Stimulated activated naive B cell treated with anti-CD40 and anti-IgM and Interleukin-4, amounts not matched to agents 10 μg/mL and 1 μg/mL and 100 μg/mL, for 72 hours (primary cell): Measurements from ENCODE around the gene AP3D1.

Source experiments
- ATAC-seq, 2 donors: fragments of 150-1000 bp; cut with Tn5 transposase; replicated peaks; 2 replicates each; pipeline ENCODE4 v1.10.0; 2021; ENCODE audit warnings: moderate library complexity in 1 of 2
- DNase-seq: peaks from one replicate; pipeline ENCODE4 v3.0.0; 2021
- H3K27ac Mint-ChIP-seq: one replicate; pipeline ENCODE4 v1.8.0; 2022; ENCODE audit warnings: mild to moderate bottlenecking, mixed read lengths
- H3K27me3 Mint-ChIP-seq, 2 donors: one replicate each; pipeline ENCODE4 v1.8.0; 2022; ENCODE audit warnings: mixed read lengths in 2 of 2
- H3K36me3 Mint-ChIP-seq, 2 donors: one replicate each; pipeline ENCODE4 v1.8.0; 2022; ENCODE audit warnings: mixed read lengths in 2 of 2, mild to moderate bottlenecking in 1 of 2
- H3K4me1 Mint-ChIP-seq, 2 donors: one replicate each; pipeline ENCODE4 v1.8.0; 2022; ENCODE audit warnings: mixed read lengths in 2 of 2, mild to moderate bottlenecking in 1 of 2
- H3K4me3 Mint-ChIP-seq, 2 donors: one replicate each; pipeline ENCODE4 v1.8.0; 2022; ENCODE audit warnings: mild to moderate bottlenecking in 2 of 2, mixed read lengths in 2 of 2, moderate library complexity in 1 of 2
- H3K9me3 Mint-ChIP-seq, 2 donors: one replicate each; pipeline ENCODE4 v1.8.0; 2022; ENCODE audit warnings: mixed read lengths in 2 of 2, mild to moderate bottlenecking in 1 of 2

Gene AP3D1

GRCh38 chr19:2079865-2080301 lies 71.5 kb downstream of the AP3D1 start:
- Mint-ChIP-seq H3K4me1 (peaks cover 41 to 69% of the 10 kb centered on the region in 2 donors), H3K4me3 (peak overlapping the region; percentile 72), H3K27ac (peak overlapping the region; percentile 89), H3K9me3 (no peaks in the 10 kb centered on the region), H3K36me3 (peaks cover 78 to 79% of the 10 kb centered on the region in 2 donors), H3K27me3 (no peaks in the 10 kb centered on the region)
- DNase-seq: no peak
- no peak for ATAC-seq

- peaks cover 75 to 79% of the 10 kb centered on the region in 2 donors for H3K36me3 Mint-ChIP-seq
- peak overlapping the region; percentile 89 for H3K27ac Mint-ChIP-seq
- DNase-seq (no peak), ATAC-seq (no peak)
- no peaks in the 10 kb centered on the region for H3K27me3 Mint-ChIP-seq
- H3K4me3 Mint-ChIP-seq: peak overlapping the region; percentile 72
- peaks cover 45 to 69% of the 10 kb centered on the region in 2 donors for H3K4me1 Mint-ChIP-seq
- H3K9me3 Mint-ChIP-seq: no peaks in the 10 kb centered on the region
Observed at GRCh38 chr19:2079076-2079864, 72.1 kb downstream of the AP3D1 start.

DNA sequence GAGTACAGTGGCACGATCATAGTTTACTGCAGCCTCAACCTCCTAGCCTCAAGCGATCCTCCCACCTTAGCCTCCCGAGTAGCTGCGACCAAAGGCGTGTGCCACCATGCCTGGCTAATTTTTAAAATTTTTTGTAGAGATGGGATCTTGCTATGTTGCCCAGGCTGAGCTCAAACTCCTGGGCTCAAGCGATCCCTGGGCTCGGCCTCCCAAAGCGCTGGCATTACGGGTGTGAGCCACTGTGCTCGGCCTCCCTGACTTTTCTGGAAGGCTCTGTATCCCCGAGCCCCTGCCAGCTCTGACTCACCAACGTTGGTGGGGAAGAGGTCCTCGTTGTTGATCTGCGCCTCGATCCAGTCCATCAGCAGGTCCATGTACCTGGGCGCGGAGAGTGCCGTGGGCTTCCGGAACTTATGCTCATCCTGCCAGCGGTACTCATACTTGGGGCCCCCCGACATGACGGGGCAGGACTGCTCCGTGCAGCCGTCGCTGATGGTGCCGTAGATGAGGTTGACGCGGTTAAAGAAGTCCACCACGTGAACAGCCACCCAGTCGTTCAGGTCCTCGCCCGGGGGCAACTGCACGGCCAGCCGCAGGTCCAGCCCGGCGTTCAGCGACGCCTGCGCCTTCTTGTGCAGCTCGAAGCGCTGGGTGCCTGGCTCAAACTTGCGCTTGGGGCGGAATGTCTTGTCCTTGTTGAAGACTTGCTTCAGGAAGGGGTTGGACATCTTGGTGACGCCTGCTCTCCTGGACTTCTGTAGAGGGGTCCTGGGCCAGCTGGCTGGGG lies 73.3 kb downstream of the AP3D1 start:
- no peak overlapping the region for H3K4me3 Mint-ChIP-seq
- H3K4me1 Mint-ChIP-seq: peaks cover 39 to 68% of the 10 kb centered on the region in 2 donors
- H3K9me3 Mint-ChIP-seq: no peaks in the 10 kb centered on the region
- peaks cover 66 to 74% of the 10 kb centered on the region in 2 donors for H3K36me3 Mint-ChIP-seq
- no peak for ATAC-seq
- no peaks in the 10 kb centered on the region for H3K27me3 Mint-ChIP-seq
- peak overlapping the region; percentile 51 for H3K27ac Mint-ChIP-seq
- no peak for DNase-seq

DNA sequence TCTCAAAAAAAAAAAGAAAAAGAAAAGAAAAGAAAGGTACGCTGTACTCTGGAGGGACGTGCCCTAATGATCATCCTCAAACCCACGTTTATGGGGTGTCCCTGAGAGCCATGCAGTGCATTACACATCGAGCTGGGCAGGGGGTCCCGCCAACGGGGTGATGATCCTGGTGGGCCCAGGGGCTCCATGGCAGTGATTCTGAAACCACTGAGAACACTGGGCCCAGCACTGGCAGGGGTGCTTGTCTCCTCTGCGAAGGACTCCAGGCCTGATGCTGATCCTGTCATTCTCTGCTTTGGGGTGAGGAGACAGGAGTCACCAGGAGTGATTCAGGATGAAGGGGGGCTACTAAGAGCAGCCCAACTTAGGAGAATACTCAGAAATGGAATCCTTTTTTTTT lies 74.0 kb downstream of the AP3D1 start:
- ATAC-seq (no peak), DNase-seq (no peak)
- Mint-ChIP-seq H3K4me1 (peaks cover 36 to 68% of the 10 kb centered on the region in 2 donors), H3K4me3 (no peak overlapping the region), H3K36me3 (peaks cover 66 to 74% of the 10 kb centered on the region in 2 donors), H3K27me3 (no peaks in the 10 kb centered on the region), H3K27ac (peak overlapping the region; percentile 51), H3K9me3 (no peaks in the 10 kb centered on the region)

- H3K27me3 Mint-ChIP-seq: no peaks in the 10 kb centered on the region
- peak overlapping the region; percentile 47 for H3K27ac Mint-ChIP-seq
- peaks cover 69 to 72% of the 10 kb centered on the region in 2 donors for H3K36me3 Mint-ChIP-seq
- no peak for DNase-seq
- peaks cover 34 to 64% of the 10 kb centered on the region in 2 donors for H3K4me1 Mint-ChIP-seq
- no peaks in the 10 kb centered on the region for H3K9me3 Mint-ChIP-seq
- peak in 1 of 2 donors; percentile 24 for ATAC-seq
- H3K4me3 Mint-ChIP-seq: no peak overlapping the region
Observed at GRCh38 chr19:2076526-2076944, 74.8 kb downstream of the AP3D1 start.

GRCh38 chr19:2072757-2073551 lies 78.4 kb downstream of the AP3D1 start:
- DNase-seq (no peak), ATAC-seq (no peak)
- Mint-ChIP-seq H3K27me3 (no peaks in the 10 kb centered on the region), H3K4me3 (peak overlapping the region in 1 of 2 donors; percentile 13), H3K36me3 (peaks cover 49 to 66% of the 10 kb centered on the region in 2 donors), H3K27ac (peak overlapping the region; percentile 86), H3K4me1 (peaks cover 28 to 72% of the 10 kb centered on the region in 2 donors), H3K9me3 (no peaks in the 10 kb centered on the region)

DNA sequence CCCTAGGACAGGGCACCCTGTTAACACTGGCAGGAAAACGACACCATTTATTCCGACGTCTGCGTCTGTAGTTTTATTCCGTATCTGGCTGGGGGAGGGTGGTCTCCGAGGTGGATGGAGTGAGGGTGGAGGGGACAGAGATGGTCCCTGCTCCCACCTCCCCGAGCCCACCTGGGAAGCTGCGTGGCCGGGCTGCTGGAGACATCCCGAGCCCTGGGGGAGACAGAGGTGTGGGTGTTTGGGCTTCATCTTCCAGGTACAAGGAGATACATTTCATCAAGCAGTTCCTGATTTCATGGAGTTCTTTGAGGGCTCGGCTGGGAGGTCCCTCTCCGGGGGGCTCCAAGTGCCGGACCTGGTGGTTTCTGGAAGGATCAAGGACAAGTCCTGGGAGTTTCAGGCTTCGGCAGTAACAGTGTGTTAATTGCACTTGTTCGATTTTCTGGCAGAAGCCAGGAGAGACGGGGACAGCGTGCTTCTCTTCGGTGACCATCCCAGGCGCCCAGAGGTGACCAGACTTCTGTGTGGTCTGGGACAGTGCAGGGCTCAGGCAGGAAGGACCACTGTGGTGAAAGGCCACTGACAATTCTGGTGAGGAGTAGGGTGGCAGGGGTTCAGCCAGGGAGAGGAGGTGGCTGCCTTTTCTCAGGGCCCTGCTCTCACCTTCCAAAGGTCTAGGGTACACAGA lies 80.2 kb downstream of the AP3D1 start:
- peak overlapping the region in 1 of 2 donors; percentile 50 for H3K4me3 Mint-ChIP-seq
- no peaks in the 10 kb centered on the region for H3K27me3 Mint-ChIP-seq
- peaks cover 34 to 53% of the 10 kb centered on the region in 2 donors for H3K36me3 Mint-ChIP-seq
- no peaks in the 10 kb centered on the region for H3K9me3 Mint-ChIP-seq
- peak overlapping the region; percentile 94 for H3K27ac Mint-ChIP-seq
- DNase-seq (no peak), ATAC-seq (no peak)
- peaks cover 27 to 76% of the 10 kb centered on the region in 2 donors for H3K4me1 Mint-ChIP-seq

DNA sequence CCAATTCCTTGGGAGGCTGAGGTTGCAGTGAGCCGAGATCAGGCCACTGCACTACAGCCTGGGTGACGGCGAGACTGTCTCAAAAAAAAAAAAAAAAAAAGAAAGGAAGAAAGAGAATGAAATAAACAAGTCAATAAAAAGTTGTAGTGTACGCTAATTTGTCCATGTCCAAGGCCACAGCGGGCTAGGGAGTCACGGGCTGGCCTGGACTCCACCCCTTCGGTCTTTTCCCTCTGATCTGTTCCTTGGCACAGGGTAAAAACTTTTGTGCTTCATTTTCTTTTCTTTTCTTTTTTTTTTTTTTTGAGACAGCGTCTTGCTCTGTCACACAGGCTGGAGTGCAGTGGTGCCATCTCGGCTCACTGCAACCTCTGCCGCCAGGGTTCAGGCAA lies 80.9 kb downstream of the AP3D1 start:
- H3K36me3 Mint-ChIP-seq: peaks cover 30 to 49% of the 10 kb centered on the region in 2 donors
- H3K27me3 Mint-ChIP-seq: no peaks in the 10 kb centered on the region
- H3K4me3 Mint-ChIP-seq: no peak overlapping the region
- H3K9me3 Mint-ChIP-seq: no peaks in the 10 kb centered on the region
- DNase-seq (no peak), ATAC-seq (no peak)
- peaks cover 25 to 72% of the 10 kb centered on the region in 2 donors for H3K4me1 Mint-ChIP-seq
- peak overlapping the region; percentile 20 for H3K27ac Mint-ChIP-seq

DNA sequence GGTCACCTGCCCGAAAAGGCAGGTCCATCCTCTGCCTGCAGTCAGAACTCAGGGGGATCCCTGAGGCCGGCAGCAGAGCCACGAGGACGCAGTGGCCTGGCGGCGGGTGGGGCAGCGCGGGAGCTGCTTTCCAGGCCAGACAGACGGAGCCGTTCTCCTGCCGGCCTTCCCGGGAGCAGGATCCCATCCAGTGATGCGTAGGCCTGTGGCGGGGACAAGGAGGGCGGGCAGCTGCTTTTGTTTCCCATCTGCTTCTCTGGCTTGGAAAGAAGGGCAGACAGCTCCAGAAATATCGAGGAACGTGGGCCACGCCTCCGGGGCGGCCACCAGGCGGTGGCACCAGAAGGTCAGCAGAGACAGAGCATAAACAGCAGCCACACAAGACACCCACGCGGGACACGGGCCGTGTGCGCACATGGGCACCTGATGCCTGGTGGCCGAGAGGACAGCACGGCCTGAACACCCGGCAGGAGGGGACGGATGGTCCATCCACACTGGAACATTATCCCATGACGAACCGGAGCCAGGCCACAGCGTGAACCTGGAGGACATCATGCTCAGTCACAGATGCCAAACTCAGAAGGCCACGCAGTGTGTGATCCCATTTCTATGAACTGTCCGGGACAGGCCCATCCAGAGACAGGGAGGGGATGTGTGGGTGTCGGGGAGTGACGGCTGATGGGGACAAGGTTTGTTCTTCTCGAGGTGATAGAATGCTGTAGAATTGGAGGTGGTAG lies 86.4 kb downstream of the AP3D1 start:
- Mint-ChIP-seq H3K9me3 (no peaks in the 10 kb centered on the region), H3K4me3 (no peak overlapping the region), H3K27ac (peak overlapping the region; percentile 54), H3K27me3 (no peaks in the 10 kb centered on the region), H3K4me1 (peaks cover 24 to 55% of the 10 kb centered on the region in 2 donors), H3K36me3 (peaks cover 0 to 11% of the 10 kb centered on the region in 2 donors)
- ATAC-seq: no peak
- no peak for DNase-seq

GRCh38 chr19:2064395-2064787 lies 87.0 kb downstream of the AP3D1 start:
- ATAC-seq (no peak), DNase-seq (no peak)
- no peaks in the 10 kb centered on the region for H3K9me3 Mint-ChIP-seq
- no peak overlapping the region for H3K4me3 Mint-ChIP-seq
- peaks cover 20 to 52% of the 10 kb centered on the region in 2 donors for H3K4me1 Mint-ChIP-seq
- H3K27me3 Mint-ChIP-seq: no peaks in the 10 kb centered on the region
- peaks cover 0 to 6% of the 10 kb centered on the region in 2 donors for H3K36me3 Mint-ChIP-seq
- peak overlapping the region; percentile 37 for H3K27ac Mint-ChIP-seq

DNA sequence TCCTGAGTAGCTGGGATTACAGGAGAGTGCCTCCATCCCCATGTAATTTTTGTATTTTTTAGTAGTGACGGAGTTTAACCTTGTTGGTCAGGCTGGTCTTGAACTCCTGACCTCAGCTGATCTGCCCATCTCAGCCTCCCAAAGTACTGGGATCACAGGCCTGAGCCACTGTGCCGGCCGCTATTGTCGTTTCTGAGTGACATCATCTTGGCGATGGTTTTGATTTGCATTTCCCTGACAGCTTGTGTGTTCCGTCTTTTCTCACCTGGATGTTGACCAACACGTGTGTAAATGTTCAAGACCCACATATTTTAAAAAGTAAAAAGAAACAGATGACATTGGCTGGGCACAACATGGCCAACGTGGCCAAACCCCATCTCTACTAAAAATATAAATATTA lies 87.5 kb downstream of the AP3D1 start:
- Mint-ChIP-seq H3K27me3 (no peaks in the 10 kb centered on the region), H3K4me3 (no peak overlapping the region), H3K27ac (no peak overlapping the region), H3K4me1 (peaks cover 20 to 47% of the 10 kb centered on the region in 2 donors), H3K36me3 (peaks cover 0 to 6% of the 10 kb centered on the region in 2 donors), H3K9me3 (no peaks in the 10 kb centered on the region)
- DNase-seq (no peak), ATAC-seq (no peak)

DNA sequence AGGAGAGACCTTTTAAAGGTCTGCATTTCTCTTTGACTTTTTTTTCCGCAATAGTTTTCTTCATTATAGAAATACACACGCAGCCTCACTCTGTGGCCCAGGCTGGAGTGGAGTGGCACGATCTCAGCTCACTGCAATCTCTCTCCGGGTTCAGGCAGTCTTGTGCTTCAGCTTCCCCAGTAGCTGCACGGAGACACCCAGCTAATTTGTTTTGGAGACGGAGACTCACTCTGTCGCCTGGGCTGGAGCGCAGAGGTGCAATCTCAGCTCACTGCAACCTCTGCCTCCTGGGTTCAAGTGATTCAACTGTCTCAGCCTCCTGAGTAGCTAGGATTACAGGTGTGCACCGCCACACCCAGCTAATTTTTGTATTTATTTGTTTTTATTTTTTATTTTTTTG lies 88.6 kb downstream of the AP3D1 start:
- Mint-ChIP-seq H3K27ac (peak overlapping the region; percentile 96), H3K4me1 (peaks cover 17 to 44% of the 10 kb centered on the region in 2 donors), H3K9me3 (no peaks in the 10 kb centered on the region), H3K36me3 (no peaks in the 10 kb centered on the region), H3K4me3 (peak overlapping the region; percentile 84 to 89), H3K27me3 (no peaks in the 10 kb centered on the region)
- ATAC-seq (no peak), DNase-seq (no peak)

- peak overlapping the region; percentile 96 for H3K27ac Mint-ChIP-seq
- H3K4me1 Mint-ChIP-seq: peaks cover 17 to 44% of the 10 kb centered on the region in 2 donors
- ATAC-seq: no peak
- H3K9me3 Mint-ChIP-seq: no peaks in the 10 kb centered on the region
- DNase-seq: no peak
- H3K27me3 Mint-ChIP-seq: no peaks in the 10 kb centered on the region
- H3K4me3 Mint-ChIP-seq: peak overlapping the region; percentile 84 to 89
- no peaks in the 10 kb centered on the region for H3K36me3 Mint-ChIP-seq
Observed at GRCh38 chr19:2062389-2062729, 89.0 kb downstream of the AP3D1 start.
